ENCODE data around the gene ZNF397.
"Not testable (repeated sequence)": the region's sequence is repeated elsewhere in the genome, so short reads cannot be mapped to it uniquely, and the experiment has no call there.

GRCh38 chr18:35219331-35219730 lies 21.5 kb upstream of the ZNF397 start:
- TF ChIP-seq SRF (CRISPR knock-in tag; IDR thresholded peaks at IDR 0.05); SPI1 (IDR thresholded peaks at IDR 0.05; ENCODE audit: borderline replicate concordance, low read depth, low read length); BRCA1 (IDR thresholded peaks at IDR 0.05); BRCA1 (CRISPR knock-in tag; IDR thresholded peaks at IDR 0.05); ZFP30 (CRISPR knock-in tag; IDR thresholded peaks at IDR 0.05; ENCODE audit: borderline replicate concordance); NCOA4 (IDR thresholded peaks at IDR 0.05; ENCODE audit: partially characterized antibody): not testable (repeated sequence)

All from K562 (cell line).